HG02870 (cell line): Measurements from ENCODE around the gene AFG3L2.

ENCODE experiments used
- ATAC-seq: cut with Tn5 transposase; IDR thresholded peaks from one replicate; pipeline ENCODE4 v1.9.1; 2021; ENCODE audit warnings: mild to moderate bottlenecking, moderate library complexity; ENCODE audit not compliant: unreplicated experiment

The AFG3L2 gene

GRCh38 chr18:12283256-12283655 lies 93.8 kb downstream of the AFG3L2 start:
- ATAC-seq: no peak

- ATAC-seq: no peak
Measured at GRCh38 chr18:12282442-12283039, 94.5 kb downstream of the AFG3L2 start.

- no peak for ATAC-seq
Measured at GRCh38 chr18:12281861-12282260, 95.2 kb downstream of the AFG3L2 start.

GRCh38 chr18:12279781-12280531 lies 97.1 kb downstream of the AFG3L2 start:
- no peak for ATAC-seq
